ENCODE data around the gene PPP2R5C. TPM values are rescaled to one million over a fixed set of nuclear protein-coding genes. Genes with fewer than 3 reads are reported as not detected.

The PPP2R5C gene
- total RNA-seq, 1 experiment from 2014 or later, result 93.0 TPM

DNA sequence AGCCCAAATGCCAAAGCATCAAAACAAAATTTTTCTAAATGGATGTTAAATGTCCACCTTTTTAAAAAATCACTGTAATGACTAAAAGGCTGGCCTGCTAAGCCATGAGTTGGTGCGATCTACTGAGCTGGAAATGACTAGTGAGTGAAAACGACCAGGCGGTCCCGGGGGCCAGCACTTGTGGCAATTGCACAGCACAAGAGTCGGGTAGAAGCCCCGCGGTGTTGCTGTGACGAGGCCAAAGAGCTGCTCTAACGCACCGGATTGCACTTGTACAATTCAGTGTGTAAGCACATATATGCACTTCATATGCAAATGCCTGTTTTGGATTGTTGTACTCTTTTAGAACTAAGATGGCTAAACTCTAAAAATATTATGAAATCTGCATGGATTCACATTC is 138.7 kb downstream of the PPP2R5C start:
- no CpG with 5 or more reads among the region's 10 CpGs for WGBS (ENCODE audit: extremely low coverage, insufficient read length, low lambda C conversion rate)
- Histone ChIP-seq H4K20me1 (ENCODE audit: control insufficient read depth, insufficient read depth, insufficient read length) (no peaks in the 10 kb centered on the region), H3K27me3 (ENCODE audit: insufficient read depth, low read length) (no peaks in the 10 kb centered on the region), H3K56ac (ENCODE audit: insufficient read length, low read depth, low read length) (no peak overlapping the region), H3K9me3 (ENCODE audit: control insufficient read depth, low read depth, low read length) (no peaks in the 10 kb centered on the region), H3K79me2 (ENCODE audit: insufficient read depth, low read length) (no peaks in the 10 kb centered on the region), H3K27ac (ENCODE audit: insufficient read length, low read depth, low read length) (no peak overlapping the region), H3K4me1 (ENCODE audit: insufficient read depth, low read length) (no peaks in the 10 kb centered on the region), H3T11ph (ENCODE audit: low read length) (no peak overlapping the region), H3K23ac (ENCODE audit: insufficient read length, low read depth, low read length) (no peak overlapping the region), H2AFZ (ENCODE audit: low read length) (no peak overlapping the region), H3K23me2 (ENCODE audit: insufficient read length, low read depth, low read length, poor library complexity, severe bottlenecking) (no peaks in the 10 kb centered on the region), H3K79me1 (ENCODE audit: insufficient read depth, low read depth, low read length, poor library complexity, severe bottlenecking) (no peaks in the 10 kb centered on the region), H2AK5ac (ENCODE audit: insufficient read length, low read length) (no peak overlapping the region), H4K5ac (ENCODE audit: insufficient read length, low read depth, low read length) (no peak overlapping the region), H3K9ac (ENCODE audit: extremely low read depth, insufficient read length, low read length) (no peak overlapping the region), H2BK15ac (ENCODE audit: low read depth, low read length) (no peak overlapping the region), H3K4me2 (ENCODE audit: insufficient read depth, insufficient read length, low read length) (no peak overlapping the region), H2BK12ac (ENCODE audit: insufficient read length, low read depth, low read length) (no peak overlapping the region), H2BK20ac (ENCODE audit: low read depth, low read length, poor library complexity, severe bottlenecking) (no peak overlapping the region), H4K8ac (replicated peaks; ENCODE audit: insufficient read length, low read depth, low read length) (no peak overlapping the region), H2BK120ac (ENCODE audit: low read depth, low read length, poor library complexity, severe bottlenecking) (no peak overlapping the region), H4K91ac (ENCODE audit: insufficient read length, low read depth, low read length) (no peak overlapping the region), H3K18ac (ENCODE audit: insufficient read length, low read depth, low read length) (no peak overlapping the region), H3K4ac (ENCODE audit: low read depth, low read length) (no peak overlapping the region), H2BK5ac (ENCODE audit: insufficient read length, low read length) (no peak overlapping the region), H3K14ac (ENCODE audit: insufficient read depth, low read length) (no peak overlapping the region)
- TF ChIP-seq CTCF (conservative IDR thresholded peaks at IDR 0.05), result no peak
- Mint-ChIP-seq H3K9me3 (no peaks in the 10 kb centered on the region), H3K4me3 (no peak overlapping the region), H3K4me1 (no peaks in the 10 kb centered on the region), H3K27ac (no peak overlapping the region), H3K36me3 (ENCODE audit: insufficient read depth in 1 of 3, low read depth in 3 of 3) (peaks cover 24 to 72% (median 64%) of the 10 kb centered on the region in 3 experiments; a peak in 6 of 7 replicates), H3K27me3 (ENCODE audit: low read depth) (no peaks in the 10 kb centered on the region)
- DNase-seq, result no peak
